HG03521 (cell line): ENCODE measurements around the gene NELFCD.

Source experiments
- ATAC-seq: cut with Tn5 transposase; IDR thresholded peaks from one replicate; pipeline ENCODE4 v1.9.1; 2021; ENCODE audit warnings: mild to moderate bottlenecking, moderate library complexity; ENCODE audit not compliant: unreplicated experiment

The NELFCD gene

GRCh38 chr20:59042796-59043631, 62.0 kb downstream of the NELFCD start:
- peak; percentile 94 for ATAC-seq

GRCh38 chr20:59043698-59044097, 62.6 kb downstream of the NELFCD start:
- ATAC-seq, result no peak

GRCh38 chr20:59044295-59044694, 63.2 kb downstream of the NELFCD start:
- ATAC-seq, result no peak
